Keratinocyte (primary cell): ENCODE results near the gene EXOC4. TPM values are rescaled to one million over a fixed set of nuclear protein-coding genes. Genes with fewer than 3 reads are reported as not detected.

Source experiments
- DNase-seq: peaks from one replicate; pipeline ENCODE4 v3.0.0-alpha.2; 2011; ENCODE audit warnings: low read depth, missing footprints, low spot score
- FAIRE-seq: peaks from 2 replicates; lab custom pipeline; 2011; peaks lifted over from hg19 to GRCh38; lab: Jason Lieb, UNC
- H2AFZ ChIP-seq: 2 replicates; pipeline ENCODE4 v1.6.0; 2012; ENCODE audit warnings: low read length, control low read depth, inconsistent platforms; ENCODE audit not compliant: control insufficient read depth
- H3K27ac ChIP-seq: 2 replicates; pipeline ENCODE4 v1.5.1; 2011; ENCODE audit warnings: low read length; ENCODE audit not compliant: control insufficient read depth, insufficient read depth
- H3K27me3 ChIP-seq: 3 replicates; pipeline ENCODE4 v1.6.0; 2011; ENCODE audit warnings: low read length; ENCODE audit not compliant: control insufficient read depth, insufficient read depth; ENCODE audit errors: extremely low read depth
- H3K36me3 ChIP-seq, 2 experiments: 2 replicates in 1 of 2; 3 replicates in 1 of 2; pipeline ENCODE4 v1.5.1; 2011; ENCODE audit warnings: low read length in 2 of 2, mild to moderate bottlenecking in 1 of 2; ENCODE audit not compliant: control insufficient read depth in 2 of 2, insufficient read depth in 2 of 2; ENCODE audit errors: extremely low read depth in 1 of 2
- H3K4me1 ChIP-seq: 3 replicates; pipeline ENCODE4 v1.5.1; 2011; ENCODE audit warnings: low read length; ENCODE audit not compliant: control insufficient read depth, insufficient read depth; ENCODE audit errors: extremely low read depth
- H3K4me2 ChIP-seq: 3 replicates; pipeline ENCODE4 v1.6.0; 2011; ENCODE audit warnings: low read depth, low read length; ENCODE audit not compliant: control insufficient read depth, insufficient read depth; ENCODE audit errors: extremely low read depth
- H3K4me3 ChIP-seq, 3 experiments: fragments of 200-600 bp in 1 of 3; sonication (generic) in 1 of 3; 2 replicates in 2 of 3; 3 replicates in 1 of 3; pipeline ENCODE4 v1.5.1; 2011 to 2016; ENCODE audit warnings: low read length in 3 of 3, mild to moderate bottlenecking in 3 of 3, control low read depth in 2 of 3, inconsistent platforms in 1 of 3, low read depth in 1 of 3, mixed read lengths in 1 of 3, mixed run types in 1 of 3, moderate library complexity in 1 of 3; ENCODE audit not compliant: control insufficient read depth in 2 of 3, insufficient read depth in 2 of 3; ENCODE audit errors: extremely low read depth in 1 of 3
- H3K79me2 ChIP-seq: 2 replicates; pipeline ENCODE4 v1.6.0; 2012; ENCODE audit warnings: low read length; ENCODE audit not compliant: control insufficient read depth, insufficient read depth
- H3K9ac ChIP-seq: 3 replicates; pipeline ENCODE4 v1.6.0; 2011; ENCODE audit warnings: low read length; ENCODE audit not compliant: control insufficient read depth, insufficient read depth; ENCODE audit errors: extremely low read depth
- H3K9me1 ChIP-seq: 3 replicates; pipeline ENCODE4 v1.6.0; 2011; ENCODE audit warnings: low read length; ENCODE audit not compliant: control insufficient read depth, insufficient read depth; ENCODE audit errors: extremely low read depth
- H3K9me3 ChIP-seq: 2 replicates; pipeline ENCODE4 v1.5.1; 2012; ENCODE audit warnings: low read depth, low read length; ENCODE audit not compliant: control insufficient read depth
- H4K20me1 ChIP-seq: 3 replicates; pipeline ENCODE4 v1.6.0; 2011; ENCODE audit warnings: low read length; ENCODE audit not compliant: control insufficient read depth, insufficient read depth; ENCODE audit errors: extremely low read depth
- CTCF ChIP-seq, 3 experiments: IDR thresholded peaks in 1 of 3; conservative IDR thresholded peaks in 1 of 3; optimal IDR thresholded peaks in 1 of 3; 2 replicates in 2 of 3; 3 replicates in 1 of 3; pipeline versions ENCODE3 to v1.5.1; 2011; ENCODE audit warnings: low read length in 3 of 3, mild to moderate bottlenecking in 3 of 3, moderate library complexity in 2 of 3, control low read depth in 1 of 3, inconsistent platforms in 1 of 3; ENCODE audit not compliant: insufficient read depth in 2 of 3; ENCODE audit errors: extremely low read depth in 1 of 3
- EZH2 ChIP-seq: IDR thresholded peaks from one replicate; pipeline ENCODE4 v1.6.1; 2012; ENCODE audit warnings: inconsistent platforms, mild to moderate bottlenecking, low read length, moderate library complexity
- dilution Hi-C: fragments of 300-500 bp; cut with MboI; formaldehyde crosslinking; loops from one replicate; pipeline ENCODE4 v1.7.0; 2020; ENCODE audit warnings: low sequenced_read_pairs; ENCODE audit not compliant: extremely low pct_ligation_motif_present
- polyA plus RNA-seq, 5 experiments: library from polyadenylated mRNA; depleted of rRNA in 3 of 5; stranded (reverse) in 3 of 5; stranded (forward) in 1 of 5; unstranded in 1 of 5; fragments of >200 nt; gene quantifications; 1 replicate in 1 of 5; 2 replicates in 3 of 5; 3 replicates in 1 of 5; pipeline versions ENCODE4 v1.2.1 to v1.2.3, GENCODE V29; 2011 to 2012; ENCODE audit warnings: missing spikeins in 2 of 5, low read depth in 1 of 5, low replicate concordance in 1 of 5

Gene EXOC4
- polyA plus RNA-seq, 1 donor (not counting 4 experiments of a cell fraction or from before 2014, with no cell fraction given), result 52.6 TPM

DNA sequence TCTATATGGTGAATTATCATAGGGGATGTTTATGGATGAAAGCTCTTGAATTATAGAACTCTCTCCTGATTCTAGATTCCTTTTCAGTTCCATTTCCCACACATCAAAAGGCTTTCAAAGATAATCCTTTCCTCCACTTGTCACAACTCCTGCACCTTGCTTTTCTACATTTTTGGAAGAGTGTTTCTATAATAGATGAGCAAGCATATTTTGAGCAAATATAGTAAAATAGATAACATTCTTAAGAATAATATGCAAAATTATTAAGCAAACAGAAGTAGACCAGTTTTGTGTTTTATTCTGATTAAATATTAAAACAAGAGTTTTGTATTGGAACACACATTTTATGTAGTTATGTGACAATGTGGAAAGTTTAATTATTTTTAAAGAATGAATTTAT is 340.7 kb downstream of the EXOC4 start:
- no peak for TF ChIP-seq EZH2
- no peak for TF ChIP-seq CTCF (optimal IDR thresholded peaks at IDR 0.05 in 1 of 3, IDR thresholded peaks at IDR 0.05 in 1 of 3, conservative IDR thresholded peaks at IDR 0.05 in 1 of 3; ENCODE audit: extremely low read depth in 1 of 3, insufficient read depth in 2 of 3, low read length in 3 of 3)
- H3K79me2 ChIP-seq, result no peaks in the 10 kb centered on the region
- dilution Hi-C loops, result no loop called here
- H3K4me3 ChIP-seq, result no peak overlapping the region
- H3K27me3 ChIP-seq, result no peaks in the 10 kb centered on the region
- H4K20me1 ChIP-seq, result no peaks in the 10 kb centered on the region
- H3K27ac ChIP-seq, result no peak overlapping the region
- peaks cover 3% of the 10 kb centered on the region for H3K4me1 ChIP-seq
- H2AFZ ChIP-seq, result no peak overlapping the region
- no peaks in the 10 kb centered on the region for H3K9me1 ChIP-seq
- H3K4me2 ChIP-seq, result no peak overlapping the region
- H3K36me3 ChIP-seq, result no peaks in the 10 kb centered on the region
- no peak for FAIRE-seq
- H3K9ac ChIP-seq, result no peak overlapping the region
- no peak for DNase-seq
- H3K9me3 ChIP-seq, result no peaks in the 10 kb centered on the region

DNA sequence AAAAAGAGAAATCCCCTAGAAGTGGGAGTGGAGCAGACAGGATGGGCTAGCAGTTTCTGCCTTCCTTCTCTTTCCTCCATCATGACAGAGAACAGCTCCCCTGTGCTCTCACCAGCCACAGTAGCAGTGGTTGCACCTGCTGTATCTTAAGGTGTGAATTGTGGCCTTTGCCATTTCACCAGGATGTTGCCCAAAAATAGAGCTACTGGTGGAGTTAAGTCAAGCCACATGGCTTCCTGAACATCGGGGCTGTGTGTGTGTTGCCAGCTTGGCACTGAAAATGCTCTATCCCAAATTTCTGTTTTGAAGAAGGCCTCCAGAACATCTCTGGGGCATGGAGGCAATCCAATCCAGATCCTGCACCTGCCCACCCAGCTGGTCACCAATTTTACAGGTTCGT is 348.7 kb downstream of the EXOC4 start:
- no peak overlapping the region for H3K4me3 ChIP-seq
- no peaks in the 10 kb centered on the region for H3K79me2 ChIP-seq
- no peaks in the 10 kb centered on the region for H3K27me3 ChIP-seq
- H3K4me1 ChIP-seq, result no peaks in the 10 kb centered on the region
- no peak overlapping the region for H2AFZ ChIP-seq
- DNase-seq (no peak), FAIRE-seq (no peak)
- no peak overlapping the region for H3K27ac ChIP-seq
- H3K9ac ChIP-seq, result no peak overlapping the region
- dilution Hi-C loops, result no loop called here
- no peak for TF ChIP-seq EZH2
- no peak for TF ChIP-seq CTCF (optimal IDR thresholded peaks at IDR 0.05 in 1 of 3, IDR thresholded peaks at IDR 0.05 in 1 of 3, conservative IDR thresholded peaks at IDR 0.05 in 1 of 3; ENCODE audit: extremely low read depth in 1 of 3, insufficient read depth in 2 of 3, low read length in 3 of 3)
- H3K36me3 ChIP-seq, result no peaks in the 10 kb centered on the region
- no peak overlapping the region for H3K4me2 ChIP-seq
- H3K9me1 ChIP-seq, result no peaks in the 10 kb centered on the region
- no peaks in the 10 kb centered on the region for H3K9me3 ChIP-seq
- H4K20me1 ChIP-seq, result peaks cover 3% of the 10 kb centered on the region
